ENCODE measurements around the gene GLS.
"Not testable (repeated sequence)": the region's sequence is repeated elsewhere in the genome, so short reads cannot be mapped to it uniquely, and the experiment has no call there.

The GLS gene

GRCh38 chr2:190853531-190854383 is 26.9 kb upstream of the GLS start:
- in situ Hi-C loops (cut with HindIII; ENCODE audit: low pct_ligation_motif_present, low pct_unique_long_range_greater_than_20kb, low sequenced_read_pairs) = no loop called here
- no peak for DNase-seq

GRCh38 chr2:190854726-190855125 is 25.9 kb upstream of the GLS start:
- DNase-seq = no peak
- in situ Hi-C loops (cut with HindIII; ENCODE audit: low pct_ligation_motif_present, low pct_unique_long_range_greater_than_20kb, low sequenced_read_pairs) = no loop called here

GRCh38 chr2:190855245-190855644 is 25.4 kb upstream of the GLS start:
- no peak for DNase-seq
- in situ Hi-C loops (cut with HindIII; ENCODE audit: low pct_ligation_motif_present, low pct_unique_long_range_greater_than_20kb, low sequenced_read_pairs) = no loop called here

GRCh38 chr2:190856985-190857384 is 23.6 kb upstream of the GLS start:
- in situ Hi-C loops (cut with HindIII; ENCODE audit: low pct_ligation_motif_present, low pct_unique_long_range_greater_than_20kb, low sequenced_read_pairs) = no loop called here
- peak; percentile 49 for DNase-seq

DNA sequence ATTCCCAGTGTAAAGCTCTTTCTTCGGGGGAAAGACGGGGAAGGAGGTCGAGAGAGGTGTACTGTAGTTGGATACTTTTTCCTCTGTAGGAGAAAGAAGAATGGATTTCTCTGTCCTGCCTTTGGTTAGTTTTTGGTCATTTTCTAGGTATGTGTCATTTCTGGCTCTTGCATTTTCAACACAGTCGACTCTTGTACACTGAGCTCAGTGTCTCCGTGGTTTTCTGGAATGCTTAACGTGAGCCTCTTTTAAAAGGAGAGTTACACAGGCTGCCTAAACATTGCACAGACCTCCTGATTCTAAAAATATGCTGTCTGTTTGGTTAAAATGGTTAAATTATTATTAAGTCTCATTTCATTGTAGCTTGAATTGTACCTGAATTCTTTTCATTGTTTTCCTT is 21.8 kb upstream of the GLS start:
- in situ Hi-C loops (cut with HindIII; ENCODE audit: low pct_ligation_motif_present, low pct_unique_long_range_greater_than_20kb, low sequenced_read_pairs) = no loop called here
- peak; percentile 71 for DNase-seq

DNA sequence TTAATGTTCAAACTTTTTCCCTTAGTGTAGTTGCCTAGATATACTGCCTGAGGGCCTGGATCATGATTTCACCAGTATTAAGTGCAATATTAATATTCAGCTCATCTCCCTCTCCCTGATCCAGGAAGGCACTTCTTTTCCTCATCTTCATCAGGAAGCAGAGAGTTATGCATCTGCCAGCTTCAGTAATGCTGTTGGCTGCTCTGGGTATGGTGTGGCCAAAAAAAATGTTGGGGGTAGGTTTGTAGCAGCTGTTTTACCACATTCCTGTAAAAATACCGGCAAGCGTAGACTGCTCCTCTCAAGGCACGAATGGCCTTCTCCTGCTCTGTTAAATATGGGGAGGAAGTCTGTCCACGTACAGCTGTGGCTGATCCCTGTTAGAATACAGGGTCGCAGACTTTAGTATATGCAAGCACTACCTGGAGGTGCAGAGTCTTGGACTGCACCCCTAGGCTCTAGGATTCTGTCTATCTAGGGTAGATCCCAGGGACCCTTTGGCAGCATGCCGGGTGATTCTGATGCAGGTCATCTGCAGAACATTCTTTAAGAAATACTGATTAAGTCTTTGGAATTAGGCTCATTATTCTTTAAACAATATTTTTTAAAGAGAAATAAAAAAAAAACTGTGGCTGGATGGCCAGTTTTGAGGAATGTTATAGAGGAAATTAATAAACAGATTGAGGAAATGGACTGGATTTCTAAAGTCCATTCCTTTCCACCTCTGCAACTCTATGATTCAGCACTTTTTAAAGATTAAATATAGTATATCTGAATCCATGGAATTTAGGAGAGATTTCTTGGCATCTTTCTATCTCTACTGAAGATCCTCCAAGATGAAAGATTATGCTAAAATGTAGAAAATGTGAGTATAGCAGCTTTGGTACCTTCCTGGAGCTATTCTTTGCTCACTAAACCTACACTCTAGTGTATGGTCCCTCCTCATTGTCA is 21.0 kb upstream of the GLS start:
- in situ Hi-C loops (cut with HindIII; ENCODE audit: low pct_ligation_motif_present, low pct_unique_long_range_greater_than_20kb, low sequenced_read_pairs) = no loop called here
- DNase-seq = peak; percentile 76

DNA sequence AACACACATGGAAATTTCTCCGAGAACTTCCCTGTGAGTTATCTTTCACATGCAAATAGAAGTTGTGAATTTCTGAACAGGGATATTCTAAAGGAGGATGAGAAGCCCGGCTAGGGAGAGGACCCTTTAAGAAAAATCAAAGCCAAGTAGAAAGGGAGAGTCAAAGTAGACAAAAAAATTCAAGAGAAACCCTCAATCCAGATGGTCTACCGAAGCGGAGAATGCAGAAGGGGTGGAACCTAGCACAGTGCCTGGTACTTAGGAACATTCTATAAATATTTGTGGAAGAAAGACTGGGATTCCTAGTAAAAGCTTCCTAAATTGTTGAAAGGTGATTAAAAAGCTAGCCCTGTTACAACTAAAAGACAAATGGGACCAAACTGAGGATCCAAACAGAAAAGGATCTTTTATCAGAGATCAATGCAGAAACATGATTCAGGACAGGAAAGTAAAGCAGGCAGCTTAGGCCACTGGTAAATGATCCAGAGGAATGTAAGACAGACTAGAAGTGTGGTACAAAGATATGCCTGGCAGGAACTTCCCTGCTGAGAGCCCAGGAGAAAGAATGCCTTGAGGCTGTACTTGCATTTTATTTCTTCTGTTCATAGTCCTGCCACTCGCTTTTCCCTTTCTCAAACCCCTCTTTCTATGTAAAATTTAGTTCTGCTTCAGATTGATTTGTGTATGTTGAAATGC is 19.5 kb upstream of the GLS start:
- in situ Hi-C loops (cut with HindIII; ENCODE audit: low pct_ligation_motif_present, low pct_unique_long_range_greater_than_20kb, low sequenced_read_pairs) = no loop called here
- peak; percentile 67 for DNase-seq

DNA sequence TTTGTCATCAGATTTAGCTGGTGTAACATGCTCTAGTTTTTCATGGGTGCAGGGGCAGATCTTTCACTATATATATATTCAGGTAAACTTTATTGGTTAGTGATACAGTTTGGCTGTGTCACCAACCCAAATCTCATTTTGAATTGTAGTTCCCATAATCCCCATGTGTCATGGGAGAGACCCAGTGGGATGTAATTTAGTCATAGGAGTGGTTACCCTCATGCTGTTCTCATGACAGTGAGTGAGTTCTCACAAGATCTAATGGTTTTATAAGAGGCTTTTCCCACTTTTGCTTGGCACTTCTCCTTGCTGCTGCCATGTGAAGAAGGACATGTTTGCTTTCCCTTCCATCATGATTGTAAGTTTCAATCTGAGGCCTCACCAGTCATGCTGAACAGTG is 18.5 kb upstream of the GLS start:
- DNase-seq; in situ Hi-C loops (cut with HindIII; ENCODE audit: low pct_ligation_motif_present, low pct_unique_long_range_greater_than_20kb, low sequenced_read_pairs): not testable (repeated sequence)

DNA sequence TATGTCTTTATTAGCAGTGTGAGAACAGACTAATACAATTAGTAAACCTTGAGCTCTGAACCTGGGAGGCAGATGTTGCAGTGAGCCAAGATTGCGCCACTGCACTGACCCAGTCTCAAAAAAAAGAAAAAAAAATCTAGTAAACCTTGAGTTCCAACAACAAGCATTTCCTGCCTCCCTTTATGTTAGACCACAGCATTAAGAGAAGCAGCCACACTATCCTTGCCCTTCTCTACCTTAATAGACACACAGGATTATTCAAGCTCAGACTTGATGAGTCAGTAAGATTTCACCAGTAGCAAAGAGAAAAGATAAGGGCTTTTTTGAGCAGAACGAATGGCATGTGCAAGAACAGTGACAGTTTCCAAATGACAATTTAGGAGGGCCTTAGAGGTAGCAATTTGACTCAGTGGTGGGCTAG is 18.0 kb upstream of the GLS start:
- no peak for DNase-seq
- in situ Hi-C loops (cut with HindIII; ENCODE audit: low pct_ligation_motif_present, low pct_unique_long_range_greater_than_20kb, low sequenced_read_pairs) = no loop called here

DNA sequence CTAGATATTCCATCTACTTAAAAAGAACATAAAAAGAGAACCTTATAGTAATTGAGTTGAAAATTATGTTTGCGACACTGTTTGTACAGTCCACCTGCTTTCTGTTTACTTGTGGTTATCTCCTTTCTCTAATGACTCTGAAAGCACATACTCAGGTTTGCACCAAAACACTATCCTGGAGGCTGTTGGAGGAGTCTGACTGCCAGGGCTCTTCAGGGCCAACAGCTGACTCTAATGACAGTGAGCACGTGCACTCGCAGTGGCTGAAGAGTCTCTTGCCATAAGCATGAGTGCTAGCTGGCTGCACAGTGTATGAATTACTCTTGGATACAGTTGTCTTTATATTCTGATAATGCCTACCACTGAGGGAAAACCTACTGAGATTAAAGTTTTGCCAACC is 16.7 kb upstream of the GLS start:
- no peak for DNase-seq
- in situ Hi-C loops (cut with HindIII; ENCODE audit: low pct_ligation_motif_present, low pct_unique_long_range_greater_than_20kb, low sequenced_read_pairs) = no loop called here

GRCh38 chr2:190864375-190864774 is 16.2 kb upstream of the GLS start:
- in situ Hi-C loops (cut with HindIII; ENCODE audit: low pct_ligation_motif_present, low pct_unique_long_range_greater_than_20kb, low sequenced_read_pairs) = no loop called here
- no peak for DNase-seq

- DNase-seq = no peak
- in situ Hi-C loops (cut with HindIII; ENCODE audit: low pct_ligation_motif_present, low pct_unique_long_range_greater_than_20kb, low sequenced_read_pairs) = no loop called here
Measured at GRCh38 chr2:190867212-190867611, 13.4 kb upstream of the GLS start.

GRCh38 chr2:190867832-190868231 is 12.8 kb upstream of the GLS start:
- in situ Hi-C loops (cut with HindIII; ENCODE audit: low pct_ligation_motif_present, low pct_unique_long_range_greater_than_20kb, low sequenced_read_pairs) = no loop called here
- no peak for DNase-seq

- DNase-seq = no peak
- in situ Hi-C loops (cut with HindIII; ENCODE audit: low pct_ligation_motif_present, low pct_unique_long_range_greater_than_20kb, low sequenced_read_pairs) = no loop called here
Measured at GRCh38 chr2:190869721-190870120, 10.9 kb upstream of the GLS start.

GRCh38 chr2:190873451-190873850 is 7.2 kb upstream of the GLS start:
- DNase-seq; in situ Hi-C loops (cut with HindIII; ENCODE audit: low pct_ligation_motif_present, low pct_unique_long_range_greater_than_20kb, low sequenced_read_pairs): not testable (repeated sequence)

- DNase-seq = no peak
- in situ Hi-C loops (cut with HindIII; ENCODE audit: low pct_ligation_motif_present, low pct_unique_long_range_greater_than_20kb, low sequenced_read_pairs) = no loop called here
Measured at GRCh38 chr2:190875891-190876290, 4.7 kb upstream of the GLS start.

- in situ Hi-C loops (cut with HindIII; ENCODE audit: low pct_ligation_motif_present, low pct_unique_long_range_greater_than_20kb, low sequenced_read_pairs) = no loop called here
- DNase-seq = no peak
Measured at GRCh38 chr2:190876631-190877030, 4.0 kb upstream of the GLS start.

DNA sequence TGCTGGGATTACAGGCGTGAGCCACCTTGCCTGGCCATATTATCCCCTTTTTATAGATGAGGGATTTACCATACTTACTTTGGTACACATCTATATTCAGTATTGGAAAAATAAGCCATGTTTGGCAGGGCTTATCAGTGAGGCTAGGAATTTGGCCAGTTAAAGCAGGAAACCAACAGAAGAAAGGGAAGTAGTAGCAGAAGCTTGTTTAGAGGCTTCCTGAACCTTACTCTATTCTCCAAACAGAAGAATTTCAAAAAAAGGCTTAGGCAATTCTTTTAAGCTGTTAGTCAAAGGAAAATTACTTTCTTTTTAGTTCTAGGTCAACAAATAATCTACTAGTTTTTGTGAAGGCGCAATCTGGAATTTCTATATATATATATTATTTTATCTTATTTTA is 3.2 kb upstream of the GLS start:
- in situ Hi-C loops (cut with HindIII; ENCODE audit: low pct_ligation_motif_present, low pct_unique_long_range_greater_than_20kb, low sequenced_read_pairs) = no loop called here
- no peak for DNase-seq

All from ACHN (cell line).